Gastroesophageal sphincter (tissue), 4 donors: ENCODE data around the gene ROR1. TPM values are rescaled to one million over a fixed set of nuclear protein-coding genes. Genes with fewer than 3 reads are reported as not detected.
A peak's percentile ranks its signal among the peaks of the same experiment; 100 is the strongest.

Experiments used
- ATAC-seq: fragments of 150-250 bp; one replicate; pipeline ENCODE4 v1.9.1; 2016; ENCODE audit warnings: mild to moderate bottlenecking, moderate library complexity
- H3K27ac ChIP-seq, 4 donors: fragments of 200-600 bp; sonication (generic) in 3 of 4; 1 replicate in 3 of 4; 2 replicates in 1 of 4; pipeline ENCODE4 v1.5.1; 2016 to 2019
- H3K27me3 ChIP-seq: fragments of 200-600 bp; sonication (generic); one replicate; pipeline ENCODE4 v1.5.1; 2019
- H3K36me3 ChIP-seq, 2 donors: fragments of 200-600 bp; sonication (generic); one replicate each; pipeline ENCODE4 v1.5.1; 2019; ENCODE audit warnings: control low read depth in 1 of 2
- H3K4me1 ChIP-seq, 3 donors: fragments of 200-600 bp; sonication (generic); 1 replicate in 2 of 3; 2 replicates in 1 of 3; pipeline ENCODE4 v1.5.1; 2016 to 2019; ENCODE audit warnings: control low read depth in 2 of 3
- H3K4me3 ChIP-seq, 2 donors: fragments of 200-600 bp; sonication (generic); one replicate each; pipeline ENCODE4 v1.5.1; 2019; ENCODE audit warnings: mild to moderate bottlenecking in 1 of 2, moderate library complexity in 1 of 2
- H3K9me3 ChIP-seq, 3 donors: fragments of 200-600 bp; sonication (generic); one replicate each; pipeline ENCODE4 v1.5.1; 2017 to 2019; ENCODE audit warnings: control low read depth in 2 of 3
- CTCF ChIP-seq, 4 experiments: fragments of 200-600 bp in 2 of 4; fragments of 450-650 bp in 2 of 4; sonication (generic) in 1 of 4; IDR thresholded peaks; one replicate each; pipeline ENCODE4 v1.5.1; 2017 to 2019; ENCODE audit warnings: antibody characterized with exemption in 4 of 4, mild to moderate bottlenecking in 2 of 4, moderate library complexity in 2 of 4
- EP300 ChIP-seq: sonication (generic); formaldehyde crosslinking; IDR thresholded peaks from one replicate; pipeline ENCODE4 v1.6.1; 2017; ENCODE audit warnings: antibody characterized with exemption, mild to moderate bottlenecking
- POLR2A ChIP-seq, 2 donors: fragments of 450-650 bp; IDR thresholded peaks; one replicate each; pipeline ENCODE4 v1.6.1; 2017; ENCODE audit warnings: antibody characterized with exemption in 2 of 2, mild to moderate bottlenecking in 2 of 2, moderate library complexity in 1 of 2
- POLR2AphosphoS5 ChIP-seq: sonication (generic); formaldehyde crosslinking; IDR thresholded peaks from one replicate; pipeline ENCODE4 v1.6.1; 2017; ENCODE audit warnings: antibody characterized with exemption
- WGBS, 2 donors: methylation state at CpG; one replicate each; pipeline ENCODE4 v1.1.5; 2018; ENCODE audit warnings: low coverage in 1 of 2; 5-methylcytosine and 5-hydroxymethylcytosine counted together
- total RNA-seq, 4 donors: library from RNA; depleted of rRNA; stranded (reverse); fragments of >200 nt; gene quantifications; one replicate each; pipeline ENCODE4 v1.1.0, GENCODE V29; 2016

ROR1 gene
- total RNA-seq, 4 donors from 2014 or later, result 5.0 to 38.0 (median 8.3) TPM

- peaks cover 2 to 48% (median 23%) of the 10 kb centered on the region in 3 donors for H3K4me1 ChIP-seq
These were observed 104.0 kb downstream of the ROR1 start for GRCh38 chr1:63877816-63878215.

GRCh38 chr1:63878932-63879331, 105.1 kb downstream of the ROR1 start:
- no peaks in the 10 kb centered on the region for H3K36me3 ChIP-seq
- no peak overlapping the region for H3K4me3 ChIP-seq
- WGBS, 2 donors, result 0 to 70% methylated on average over 1 of the region's 1 CpG
- ATAC-seq, result no peak
- no peaks in the 10 kb centered on the region for H3K9me3 ChIP-seq
- peaks cover 2 to 46% (median 22%) of the 10 kb centered on the region in 3 donors for H3K4me1 ChIP-seq
- TF ChIP-seq POLR2A (IDR thresholded peaks at IDR 0.05), result no peak
- no peak for TF ChIP-seq CTCF (IDR thresholded peaks at IDR 0.05)
- no peak for TF ChIP-seq POLR2AphosphoS5
- TF ChIP-seq EP300, result no peak
- no peak overlapping the region for H3K27ac ChIP-seq
- H3K27me3 ChIP-seq, result no peaks in the 10 kb centered on the region

More at GRCh38 chr1:63877816-63878215, 104.0 kb downstream of the ROR1 start:
- ATAC-seq, result no peak
- Histone ChIP-seq H3K27ac (no peak overlapping the region), H3K27me3 (no peaks in the 10 kb centered on the region), H3K9me3 (no peaks in the 10 kb centered on the region), H3K36me3 (no peaks in the 10 kb centered on the region), H3K4me3 (no peak overlapping the region)
- WGBS, 2 donors, result 82 to 97% methylated on average over 2 to 3 of the region's 3 CpGs
- no peak for TF ChIP-seq CTCF (IDR thresholded peaks at IDR 0.05)

- H3K4me3 ChIP-seq, result no peak overlapping the region
- H3K9me3 ChIP-seq, result no peaks in the 10 kb centered on the region
- no peak overlapping the region for H3K27ac ChIP-seq
- no peak for ATAC-seq
- H3K27me3 ChIP-seq, result no peaks in the 10 kb centered on the region
- peaks cover 0 to 28% (median 9%) of the 10 kb centered on the region in 3 donors for H3K4me1 ChIP-seq
- 100% methylated on average over 1 of the region's 1 CpG for WGBS, 2 donors
- TF ChIP-seq CTCF (IDR thresholded peaks at IDR 0.05) (no peak), POLR2AphosphoS5 (no peak), EP300 (no peak), POLR2A (IDR thresholded peaks at IDR 0.05) (no peak)
- no peaks in the 10 kb centered on the region for H3K36me3 ChIP-seq
These were observed 107.2 kb downstream of the ROR1 start for GRCh38 chr1:63880958-63881576.

GRCh38 chr1:63882048-63882704, 108.4 kb downstream of the ROR1 start:
- no peaks in the 10 kb centered on the region for H3K36me3 ChIP-seq
- peak; percentile 46 for ATAC-seq
- no peaks in the 10 kb centered on the region for H3K9me3 ChIP-seq
- 48 to 66% methylated on average over 4 of the region's 4 CpGs for WGBS, 2 donors
- H3K4me1 ChIP-seq, result peaks cover 0 to 23% (median 3%) of the 10 kb centered on the region in 3 donors
- no peaks in the 10 kb centered on the region for H3K27me3 ChIP-seq
- TF ChIP-seq CTCF (IDR thresholded peaks at IDR 0.05) (no peak), EP300 (no peak), POLR2AphosphoS5 (no peak), POLR2A (IDR thresholded peaks at IDR 0.05) (no peak)
- H3K4me3 ChIP-seq, result no peak overlapping the region
- peak overlapping the region in 2 of 4 donors; percentile 36 to 49 for H3K27ac ChIP-seq
